ENCODE measurements around the gene EIF4A3. TPM values are rescaled to one million over a fixed set of nuclear protein-coding genes. Genes with fewer than 3 reads are reported as not detected.

Gene EIF4A3
- total RNA-seq, 1 experiment from 2014 or later: 145 TPM

DNA sequence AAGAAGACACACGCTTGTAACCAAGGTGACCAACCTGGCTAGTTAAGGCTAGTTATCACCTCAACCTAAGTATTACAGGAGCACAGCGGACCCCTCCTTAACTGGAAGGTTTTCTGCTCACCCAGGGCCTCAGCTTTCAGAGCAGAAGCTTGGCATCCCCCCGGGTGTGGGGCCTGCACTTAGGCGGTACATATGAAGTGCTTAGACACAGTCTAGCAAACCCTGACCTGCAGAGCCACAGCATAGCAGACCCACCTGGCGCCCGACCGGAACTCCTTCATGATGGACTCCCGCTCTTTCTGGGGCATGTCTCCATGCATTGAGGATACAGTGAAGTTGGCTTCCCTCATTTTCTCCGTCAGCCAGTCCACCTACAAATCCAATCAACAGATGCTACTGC lies 9.8 kb downstream of the EIF4A3 start:
- DNase-seq (ENCODE audit: low read depth): no peak

GRCh38 chr17:80133626-80133970 lies 13.3 kb downstream of the EIF4A3 start:
- no peak for DNase-seq (ENCODE audit: low read depth)

- no peak for DNase-seq (ENCODE audit: low read depth)
Observed at GRCh38 chr17:80132906-80133625, 13.9 kb downstream of the EIF4A3 start.

- DNase-seq (ENCODE audit: low read depth): no peak
Observed at GRCh38 chr17:80130992-80131391, 15.9 kb downstream of the EIF4A3 start.

DNA sequence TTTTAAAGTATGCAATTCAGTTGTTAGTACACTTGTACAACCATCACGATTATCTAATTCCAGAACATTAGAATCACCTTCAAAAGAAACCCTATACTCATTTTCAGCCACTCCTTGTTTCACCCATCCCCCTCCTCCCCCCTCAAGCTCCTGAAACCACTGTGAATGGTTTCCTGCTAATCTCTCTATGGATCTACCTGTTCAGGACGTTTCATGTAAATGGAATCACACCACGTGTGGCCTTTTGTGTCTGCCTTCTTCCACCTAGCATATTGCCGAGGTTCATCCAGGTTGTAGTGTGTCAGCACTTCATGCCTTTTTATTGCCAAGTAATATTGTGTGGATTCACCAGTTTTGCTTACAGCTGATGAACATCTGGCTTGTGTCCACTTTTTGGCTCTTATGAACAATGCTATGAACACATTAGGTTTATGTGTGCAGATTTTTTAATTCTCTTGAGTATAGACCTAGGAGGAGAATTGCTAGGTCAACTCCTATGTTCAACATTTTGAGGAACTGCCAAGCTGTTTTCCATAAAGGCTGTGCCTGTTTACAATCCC lies 17.8 kb downstream of the EIF4A3 start:
- no peak for DNase-seq (ENCODE audit: low read depth)

DNA sequence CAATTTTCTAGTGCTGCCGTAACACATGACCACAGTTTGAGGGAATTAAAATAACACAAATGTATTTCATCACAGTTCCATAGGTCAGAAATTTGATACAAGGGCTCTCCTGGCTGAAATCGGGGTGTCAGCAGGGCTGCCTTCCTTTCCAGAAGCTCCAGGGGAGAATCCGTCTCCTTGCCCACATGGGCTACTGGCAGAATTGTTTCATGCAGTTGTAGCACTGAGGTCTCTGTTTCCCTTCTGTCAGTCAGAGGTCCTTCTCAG lies 20.5 kb downstream of the EIF4A3 start:
- DNase-seq (ENCODE audit: low read depth): no peak

GRCh38 chr17:80125656-80126448 lies 21.1 kb downstream of the EIF4A3 start:
- DNase-seq (ENCODE audit: low read depth): peak; percentile 27

DNA sequence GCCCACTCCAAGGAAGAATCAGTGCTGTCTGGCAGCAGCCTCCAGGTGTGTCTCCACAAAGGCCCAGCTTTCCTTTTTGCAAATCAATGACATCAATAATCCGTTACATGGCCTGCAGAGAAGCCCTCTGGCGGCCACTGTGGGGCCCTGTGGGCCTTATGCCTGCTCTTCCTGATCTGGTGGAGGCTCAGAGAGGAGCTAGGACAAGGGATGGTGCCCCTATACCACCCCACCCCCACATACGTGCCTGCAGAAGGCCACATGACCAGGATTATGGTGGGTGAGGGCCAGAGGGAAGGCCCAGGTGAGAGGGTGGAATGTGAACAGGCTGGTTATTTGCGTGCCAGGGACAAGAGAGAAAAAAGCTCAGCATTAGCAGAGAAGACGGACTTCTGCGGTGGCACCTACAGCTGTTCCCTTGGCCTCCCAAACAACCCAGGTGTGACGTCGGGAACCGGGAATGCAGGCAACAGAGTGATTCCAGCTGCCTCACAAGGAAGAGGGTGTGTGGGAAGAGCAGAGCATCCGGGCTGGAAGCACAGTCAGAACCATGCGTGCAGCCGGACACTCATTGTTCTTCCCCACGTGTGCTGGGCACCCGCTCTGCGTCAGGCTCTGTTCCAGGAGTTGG lies 22.5 kb downstream of the EIF4A3 start:
- no peak for DNase-seq (ENCODE audit: low read depth)

DNA sequence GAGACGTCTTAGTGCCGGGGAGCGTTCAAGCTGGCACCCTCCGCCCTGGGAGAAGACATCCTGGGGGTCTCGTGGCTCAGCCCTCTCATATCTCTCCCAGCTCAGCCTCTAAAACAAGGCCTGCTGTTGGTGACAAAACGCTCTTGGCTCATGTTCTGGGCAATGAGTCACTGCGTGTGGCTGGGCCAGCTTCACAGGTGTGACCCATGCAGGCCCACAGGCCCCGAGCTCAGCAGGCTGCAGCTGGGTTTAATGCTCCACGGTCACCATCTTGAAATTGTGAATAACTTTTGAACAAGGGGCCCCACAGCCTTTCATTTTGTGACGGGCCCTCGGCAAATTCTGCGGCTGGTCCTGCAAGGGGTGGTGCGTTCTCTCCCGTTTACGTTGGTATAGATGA lies 23.1 kb downstream of the EIF4A3 start:
- peak; percentile 69 for DNase-seq (ENCODE audit: low read depth)

DNA sequence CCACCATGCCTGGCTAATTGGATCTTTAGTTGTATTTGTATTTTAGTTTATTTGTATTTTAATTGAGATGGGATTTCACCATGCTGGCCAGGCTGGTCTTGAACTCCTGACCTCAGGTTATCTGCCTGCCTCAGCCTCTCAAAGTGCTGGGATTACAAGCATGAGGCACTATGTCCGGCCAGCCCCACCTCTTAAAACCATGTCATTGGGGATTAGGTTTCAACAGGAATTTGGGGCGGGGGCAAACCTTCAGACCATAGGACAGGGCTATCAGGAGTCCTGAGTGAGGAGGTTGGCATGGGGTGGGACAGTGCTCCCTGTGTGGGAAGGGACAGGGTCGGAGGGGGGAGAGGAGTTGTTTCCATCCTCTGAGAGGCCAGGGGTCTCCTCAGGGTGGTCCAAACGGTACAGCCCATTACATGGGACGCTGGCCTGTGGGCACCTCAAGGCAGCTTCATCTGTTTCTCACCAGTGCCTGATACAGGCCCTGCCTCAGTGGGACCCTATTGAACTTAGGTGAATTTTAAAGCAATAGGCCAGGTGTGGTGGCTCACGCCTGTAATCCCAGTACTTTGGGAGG lies 23.9 kb downstream of the EIF4A3 start:
- no peak for DNase-seq (ENCODE audit: low read depth)

DNA sequence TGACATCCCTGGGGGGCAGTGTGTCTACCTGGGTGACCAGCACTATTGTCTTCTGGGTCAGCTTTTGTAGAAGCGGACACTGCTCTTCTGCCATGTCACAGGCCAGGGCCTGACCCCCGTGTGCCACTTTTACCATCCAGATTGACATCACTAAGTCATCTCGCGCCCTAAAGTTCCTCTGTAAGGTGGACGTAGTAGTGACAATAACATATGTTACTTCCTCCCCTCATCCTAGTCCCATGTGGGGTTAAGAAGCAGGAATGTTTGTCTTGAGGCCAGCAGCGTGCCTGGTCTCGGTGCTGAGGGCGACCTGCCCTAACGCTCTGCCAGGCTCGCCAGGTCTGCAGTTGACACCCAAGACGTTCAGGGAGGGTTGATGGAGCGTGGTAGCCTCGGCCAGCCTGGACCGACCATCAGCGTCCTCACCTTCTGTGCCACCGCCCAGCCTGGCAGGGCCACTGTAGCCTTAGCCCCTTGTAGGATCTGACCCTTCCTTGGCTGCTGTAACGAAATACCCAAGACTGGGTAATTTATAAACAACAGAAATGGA lies 24.8 kb downstream of the EIF4A3 start:
- no peak for DNase-seq (ENCODE audit: low read depth)

GRCh38 chr17:80119839-80120238 lies 27.1 kb downstream of the EIF4A3 start:
- DNase-seq (ENCODE audit: low read depth): no peak

DNA sequence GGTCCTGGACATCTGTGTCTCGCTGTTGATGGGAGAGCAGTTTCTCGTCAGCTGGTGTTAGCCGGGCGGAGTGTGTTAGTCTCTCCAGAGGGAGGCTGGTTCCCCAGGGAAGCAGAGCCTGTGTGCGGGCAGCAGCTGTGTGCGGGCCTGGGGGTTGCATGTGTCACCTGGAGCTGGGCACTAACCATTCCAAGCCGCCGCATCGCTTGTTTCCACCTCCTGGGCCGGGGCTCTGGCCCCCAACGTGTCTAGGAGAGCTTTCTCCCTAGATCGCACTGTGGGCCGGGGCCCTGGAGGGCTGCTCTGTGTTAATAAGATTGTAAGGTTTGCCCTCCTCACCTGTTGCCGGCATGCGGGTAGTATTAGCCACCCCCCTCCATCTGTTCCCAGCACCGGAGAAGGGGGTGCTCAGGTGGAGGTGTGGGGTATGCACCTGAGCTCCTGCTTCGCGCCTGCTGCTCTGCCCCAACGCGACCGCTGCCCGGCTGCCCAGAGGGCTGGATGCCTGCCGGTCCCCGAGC lies 27.6 kb downstream of the EIF4A3 start:
- DNase-seq (ENCODE audit: low read depth): no peak

- DNase-seq (ENCODE audit: low read depth): no peak
Observed at GRCh38 chr17:80118601-80119270, 28.2 kb downstream of the EIF4A3 start.

DNA sequence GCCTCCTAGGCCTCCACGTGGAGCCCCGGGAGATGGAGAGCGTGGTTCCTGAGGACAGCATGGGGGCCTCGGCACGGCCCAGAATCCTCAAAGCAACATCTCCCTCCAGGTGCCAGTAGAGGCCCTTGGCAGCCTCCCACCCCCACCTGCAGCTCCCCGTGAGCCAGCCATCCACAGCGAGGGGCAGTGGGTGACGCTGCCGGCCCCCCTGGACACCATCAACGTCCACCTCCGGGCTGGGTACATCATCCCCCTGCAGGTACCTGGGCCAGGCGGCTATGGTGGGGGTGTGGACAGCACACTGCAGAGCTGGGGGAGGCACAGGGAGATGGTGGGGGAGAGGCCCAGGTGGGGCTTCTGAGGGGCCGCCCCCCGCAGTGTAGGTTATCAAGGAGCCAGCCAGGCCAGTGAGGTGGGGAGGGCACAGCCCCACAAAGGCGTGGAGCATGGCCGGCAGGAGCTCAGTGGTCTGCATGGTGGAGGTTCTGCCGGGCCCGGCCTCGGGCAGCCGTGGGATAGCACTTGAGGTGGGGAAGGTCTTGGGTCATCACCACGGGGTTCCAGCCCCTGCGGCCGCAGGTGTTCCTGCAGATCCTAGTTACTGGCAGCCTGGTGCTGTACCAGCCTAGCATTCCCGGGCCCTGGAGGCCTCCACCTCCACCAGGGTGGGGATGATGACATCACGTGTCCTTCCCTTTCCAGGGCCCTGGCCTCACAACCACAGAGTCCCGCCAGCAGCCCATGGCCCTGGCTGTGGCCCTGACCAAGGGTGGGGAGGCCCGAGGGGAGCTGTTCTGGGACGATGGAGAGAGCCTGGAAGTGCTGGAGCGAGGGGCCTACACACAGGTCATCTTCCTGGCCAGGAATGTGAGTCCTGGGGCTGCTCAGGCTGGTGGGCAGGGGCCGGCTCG lies 29.2 kb downstream of the EIF4A3 start:
- no peak for DNase-seq (ENCODE audit: low read depth)

- no peak for DNase-seq (ENCODE audit: low read depth)
Observed at GRCh38 chr17:80116921-80117380, 30.0 kb downstream of the EIF4A3 start.

DNA sequence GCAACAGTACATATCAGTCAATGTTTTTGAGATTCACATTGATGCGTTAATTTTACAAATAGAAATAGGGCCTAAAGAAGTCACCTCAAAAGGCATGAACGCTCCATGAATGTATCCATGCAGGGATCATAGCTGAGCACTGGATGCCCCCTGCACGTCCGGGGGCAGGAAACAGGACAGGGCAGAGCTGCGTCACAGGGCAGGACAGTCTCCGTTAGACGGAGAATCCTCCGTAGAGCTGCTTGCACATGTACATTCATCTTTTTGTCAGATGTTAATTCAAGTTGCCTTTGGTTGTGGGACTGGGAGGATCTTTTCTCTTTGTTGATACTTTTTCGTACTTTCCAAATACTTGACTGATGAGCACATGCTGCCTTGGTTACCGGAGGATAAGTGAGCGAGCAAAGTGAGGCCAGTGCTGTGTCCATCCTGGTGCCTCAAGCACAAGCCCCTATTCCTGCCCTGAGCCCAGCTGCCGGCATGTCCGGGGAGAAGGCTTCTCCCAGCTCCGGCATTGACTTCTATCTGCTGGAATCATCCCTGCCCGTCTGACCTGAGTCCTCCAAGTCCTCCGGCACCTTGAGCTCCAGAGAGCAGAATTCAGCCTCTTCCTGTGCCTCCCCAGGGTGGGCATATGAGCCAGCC lies 30.5 kb downstream of the EIF4A3 start:
- DNase-seq (ENCODE audit: low read depth): no peak

DNA sequence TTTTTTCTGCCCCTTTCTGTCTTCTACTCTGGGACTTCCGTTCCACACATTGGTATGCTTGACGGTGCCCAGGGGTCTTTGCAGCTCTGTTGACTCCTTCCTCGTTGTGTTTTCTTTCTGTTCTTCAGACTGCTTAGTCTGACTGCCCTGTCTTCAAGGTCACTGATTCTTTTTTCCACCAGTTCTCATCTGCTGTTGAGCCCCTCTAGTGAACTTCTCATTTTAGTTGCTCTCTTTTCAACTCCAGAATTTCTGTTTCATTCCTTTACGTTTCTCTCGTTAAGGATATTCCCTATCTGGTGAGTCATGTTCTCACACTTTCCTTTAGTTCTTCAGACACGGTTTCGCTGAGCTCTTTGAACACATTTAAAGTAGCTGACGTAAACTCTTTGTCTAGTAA lies 31.8 kb downstream of the EIF4A3 start:
- DNase-seq (ENCODE audit: low read depth): no peak

DNA sequence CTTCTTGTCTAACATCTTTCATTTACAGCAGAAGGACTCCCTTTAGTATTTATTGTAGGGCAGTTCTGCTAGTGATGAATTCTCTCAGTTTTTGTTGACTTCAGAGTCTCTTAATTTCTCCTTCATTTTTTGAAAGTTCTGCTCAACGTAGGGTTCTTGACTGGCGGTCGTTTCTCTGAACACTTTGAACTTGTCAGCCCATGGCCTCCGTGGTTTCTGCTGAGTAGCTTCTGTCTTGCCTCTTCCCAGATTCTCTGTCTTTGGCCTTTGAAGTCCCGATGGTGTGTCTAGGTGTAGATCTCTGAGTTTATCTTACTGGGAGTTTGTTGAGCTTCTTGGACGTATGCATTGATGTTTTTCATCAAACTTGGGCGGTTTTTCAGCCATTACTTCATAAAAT lies 32.2 kb downstream of the EIF4A3 start:
- no peak for DNase-seq (ENCODE audit: low read depth)

DNA sequence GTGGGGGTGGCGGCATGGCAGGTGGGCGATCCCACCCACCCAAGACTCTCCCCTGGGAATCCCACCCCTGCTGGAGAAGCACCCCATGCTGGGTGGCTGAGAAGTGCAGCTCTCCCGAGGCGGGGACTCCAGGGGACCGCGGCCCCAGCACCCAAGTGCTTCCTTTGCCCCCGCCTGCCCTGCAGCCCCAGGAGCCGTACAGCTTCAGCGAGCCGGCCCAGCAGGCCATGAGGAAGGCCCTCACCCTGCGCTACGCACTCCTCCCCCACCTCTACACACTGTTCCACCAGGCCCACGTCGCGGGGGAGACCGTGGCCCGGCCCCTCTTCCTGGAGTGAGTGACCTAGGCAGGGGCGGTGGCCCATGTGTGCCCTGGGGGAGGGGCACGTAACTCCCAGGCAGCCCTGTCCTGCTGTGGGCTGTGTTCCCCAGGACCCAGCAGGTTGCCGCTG lies 33.9 kb downstream of the EIF4A3 start:
- no peak for DNase-seq (ENCODE audit: low read depth)
